Stomach smooth muscle (tissue), 2 donors: ENCODE results near the gene MILR1.

Experiments used
- H3K27ac ChIP-seq: one replicate; pipeline ENCODE4 v1.7.0; 2013; ENCODE audit warnings: mild to moderate bottlenecking, low read length, inconsistent platforms
- H3K27me3 ChIP-seq, 2 donors: one replicate each; pipeline ENCODE4 v1.7.0; 2013; ENCODE audit warnings: low read length in 2 of 2; ENCODE audit not compliant: insufficient read depth in 2 of 2, control insufficient read depth in 1 of 2
- H3K36me3 ChIP-seq, 2 donors: one replicate each; pipeline ENCODE4 v1.7.0; 2013; ENCODE audit warnings: low read length in 2 of 2; ENCODE audit not compliant: control insufficient read depth in 2 of 2, insufficient read depth in 2 of 2
- H3K4me1 ChIP-seq: one replicate; pipeline ENCODE4 v1.7.0; 2013; ENCODE audit warnings: low read length; ENCODE audit not compliant: control insufficient read depth, insufficient read depth
- H3K4me3 ChIP-seq, 2 donors: one replicate each; pipeline ENCODE4 v1.7.0; 2013; ENCODE audit warnings: low read length in 2 of 2
- H3K9ac ChIP-seq, 2 donors: one replicate each; pipeline ENCODE4 v1.7.0; 2013; ENCODE audit warnings: low read length in 2 of 2, mild to moderate bottlenecking in 1 of 2
- H3K9me3 ChIP-seq, 2 donors: one replicate each; pipeline ENCODE4 v1.7.0; 2013; ENCODE audit warnings: low read length in 2 of 2; ENCODE audit not compliant: control insufficient read depth in 2 of 2
- donor health status: healthy.
- donor health status: Pancreatic carcinoma.

The MILR1 gene, protein sequence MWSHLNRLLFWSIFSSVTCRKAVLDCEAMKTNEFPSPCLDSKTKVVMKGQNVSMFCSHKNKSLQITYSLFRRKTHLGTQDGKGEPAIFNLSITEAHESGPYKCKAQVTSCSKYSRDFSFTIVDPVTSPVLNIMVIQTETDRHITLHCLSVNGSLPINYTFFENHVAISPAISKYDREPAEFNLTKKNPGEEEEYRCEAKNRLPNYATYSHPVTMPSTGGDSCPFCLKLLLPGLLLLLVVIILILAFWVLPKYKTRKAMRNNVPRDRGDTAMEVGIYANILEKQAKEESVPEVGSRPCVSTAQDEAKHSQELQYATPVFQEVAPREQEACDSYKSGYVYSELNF

GRCh38 chr17:64448665-64449512, at the start of gene MILR1:
TSS of gene MILR1 (plus strand) at chr17:64449115. CDS start at chr17:64449169, 54 bp downstream.
- no peaks in the 10 kb centered on the region for H3K4me1 ChIP-seq
- H3K27me3 ChIP-seq = no peaks in the 10 kb centered on the region
- no peaks in the 10 kb centered on the region for H3K36me3 ChIP-seq
- peak within 1 kb of the TSS in 1 of 2 donors; percentile 6 for H3K9ac ChIP-seq
- no peaks in the 10 kb centered on the region for H3K9me3 ChIP-seq
- no peak within 1 kb of the TSS for H3K27ac ChIP-seq
- H3K4me3 ChIP-seq = no peak within 1 kb of the TSS

GRCh38 chr17:64399767-64400156, 49.2 kb upstream of the MILR1 start:
- Histone ChIP-seq H3K9me3 (no peaks in the 10 kb centered on the region), H3K9ac (no peak overlapping the region), H3K36me3 (no peaks in the 10 kb centered on the region), H3K27me3 (peaks cover 0 to 4% of the 10 kb centered on the region in 2 donors), H3K4me1 (no peaks in the 10 kb centered on the region), H3K27ac (no peak overlapping the region), H3K4me3 (no peak overlapping the region)

GRCh38 chr17:64400642-64401041, 48.3 kb upstream of the MILR1 start:
- Histone ChIP-seq H3K27me3 (peaks cover 0 to 4% of the 10 kb centered on the region in 2 donors), H3K4me1 (no peaks in the 10 kb centered on the region), H3K9ac (no peak overlapping the region), H3K4me3 (no peak overlapping the region), H3K27ac (no peak overlapping the region), H3K9me3 (no peaks in the 10 kb centered on the region), H3K36me3 (no peaks in the 10 kb centered on the region)

DNA sequence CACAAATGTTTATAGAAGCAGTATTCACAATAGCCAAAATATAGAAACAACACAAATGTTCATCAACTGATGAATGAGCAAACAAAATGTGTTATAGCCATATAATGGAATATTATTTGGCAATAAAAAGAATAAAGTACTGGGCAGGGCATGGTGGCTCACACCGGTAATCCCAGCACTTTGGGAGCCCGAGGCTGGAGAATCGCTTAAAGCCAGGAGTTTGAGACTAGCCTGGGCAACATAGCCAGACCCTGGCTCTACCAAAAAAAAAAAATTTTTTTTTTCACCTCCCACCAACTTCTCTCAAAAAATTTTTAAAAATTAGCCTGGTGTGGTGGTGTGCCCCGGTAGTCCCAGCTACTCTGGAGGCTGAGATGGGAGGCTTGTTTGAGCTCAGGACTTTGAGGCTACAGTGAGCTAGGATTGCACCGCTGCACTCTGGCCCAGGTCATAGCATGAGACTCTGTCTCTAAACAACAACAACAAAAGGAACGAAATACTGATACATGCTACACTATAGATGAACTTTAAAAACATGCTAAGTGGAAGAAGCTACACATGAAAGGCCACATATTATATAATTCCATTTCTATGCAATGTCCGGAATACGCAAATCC, 47.6 kb upstream of the MILR1 start:
- Histone ChIP-seq H3K27ac (no peak overlapping the region), H3K9me3 (no peaks in the 10 kb centered on the region), H3K4me1 (no peaks in the 10 kb centered on the region), H3K4me3 (no peak overlapping the region), H3K36me3 (no peaks in the 10 kb centered on the region), H3K27me3 (peaks cover 0 to 4% of the 10 kb centered on the region in 2 donors), H3K9ac (no peak overlapping the region)

DNA sequence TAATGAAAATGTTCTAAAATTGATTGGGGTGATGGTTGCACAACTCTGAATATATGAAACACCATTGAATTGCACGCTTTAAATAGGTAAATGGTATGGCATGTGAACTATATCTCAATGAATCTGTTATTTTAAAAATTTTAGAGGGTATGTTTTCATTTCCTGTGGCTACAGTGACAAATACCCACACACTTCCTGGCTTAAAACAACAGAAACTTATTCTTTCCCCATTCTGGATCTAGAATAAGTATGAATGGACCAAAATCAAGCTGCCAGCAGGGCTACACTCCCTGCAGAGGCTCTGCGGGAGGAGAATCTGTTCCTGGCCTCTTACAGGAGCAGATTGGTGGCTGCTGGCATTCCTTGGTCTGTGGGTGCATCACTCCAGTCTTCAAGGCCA, 47.0 kb upstream of the MILR1 start:
- no peak overlapping the region for H3K9ac ChIP-seq
- no peaks in the 10 kb centered on the region for H3K9me3 ChIP-seq
- no peak overlapping the region for H3K4me3 ChIP-seq
- no peak overlapping the region for H3K27ac ChIP-seq
- H3K36me3 ChIP-seq = no peaks in the 10 kb centered on the region
- H3K27me3 ChIP-seq = peaks cover 0 to 4% of the 10 kb centered on the region in 2 donors
- H3K4me1 ChIP-seq = no peaks in the 10 kb centered on the region

DNA sequence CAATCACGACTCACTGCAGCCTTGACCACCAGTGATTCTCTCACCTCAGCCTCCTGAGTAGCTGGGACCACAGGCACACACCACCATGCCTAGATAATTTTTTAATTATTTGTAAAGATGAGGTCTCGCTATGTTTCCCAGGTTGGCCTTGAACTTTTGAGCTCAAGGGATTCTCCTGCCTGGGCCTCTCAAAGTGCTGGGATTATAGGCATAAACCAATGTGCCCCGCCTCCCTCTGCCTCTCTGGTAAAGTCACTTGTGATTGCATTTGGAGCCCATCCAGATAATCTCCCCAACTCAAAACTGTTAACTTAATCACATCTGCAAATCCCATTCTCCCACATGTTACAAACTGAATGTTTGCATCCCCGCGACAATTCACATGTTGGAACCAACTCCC, 46.4 kb upstream of the MILR1 start:
- no peak overlapping the region for H3K9ac ChIP-seq
- H3K9me3 ChIP-seq = no peaks in the 10 kb centered on the region
- H3K36me3 ChIP-seq = no peaks in the 10 kb centered on the region
- H3K4me3 ChIP-seq = no peak overlapping the region
- H3K27ac ChIP-seq = no peak overlapping the region
- H3K4me1 ChIP-seq = no peaks in the 10 kb centered on the region
- H3K27me3 ChIP-seq = peaks cover 0 to 4% of the 10 kb centered on the region in 2 donors

DNA sequence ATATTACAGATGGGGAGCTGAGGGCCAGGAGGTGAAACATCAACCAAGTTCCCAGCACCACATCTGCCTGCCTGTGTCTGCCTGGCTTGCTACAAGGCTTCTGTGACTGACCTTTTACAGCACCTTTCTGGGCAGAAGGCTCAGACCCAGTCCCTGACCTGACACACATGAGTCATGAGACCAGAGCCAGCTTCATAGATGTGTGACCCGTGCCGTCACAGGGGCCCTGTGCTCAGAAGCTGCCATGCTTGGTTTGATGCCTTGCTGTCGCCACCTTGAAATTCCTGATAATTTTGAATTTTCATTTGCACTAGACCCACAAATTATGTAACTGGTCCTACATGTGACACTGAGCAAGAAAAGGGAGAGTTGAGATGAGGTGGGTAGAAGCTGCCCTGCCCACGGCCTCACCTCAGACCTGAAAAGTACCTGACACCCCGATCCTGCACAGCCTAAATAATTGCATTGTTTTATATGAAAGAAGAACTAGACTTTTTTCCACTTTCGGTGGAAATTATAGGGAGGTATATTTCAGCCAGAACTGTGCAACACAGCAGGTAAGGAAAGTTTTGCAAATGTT, 44.9 kb upstream of the MILR1 start:
- no peak overlapping the region for H3K27ac ChIP-seq
- no peaks in the 10 kb centered on the region for H3K27me3 ChIP-seq
- no peak overlapping the region for H3K9ac ChIP-seq
- H3K4me3 ChIP-seq = no peak overlapping the region
- H3K9me3 ChIP-seq = no peaks in the 10 kb centered on the region
- H3K4me1 ChIP-seq = peaks cover 2% of the 10 kb centered on the region
- no peaks in the 10 kb centered on the region for H3K36me3 ChIP-seq

GRCh38 chr17:64406321-64407200, 42.4 kb upstream of the MILR1 start:
- no peaks in the 10 kb centered on the region for H3K36me3 ChIP-seq
- H3K4me3 ChIP-seq = no peak overlapping the region
- no peaks in the 10 kb centered on the region for H3K9me3 ChIP-seq
- no peak overlapping the region for H3K9ac ChIP-seq
- H3K27me3 ChIP-seq = peaks cover 0 to 4% of the 10 kb centered on the region in 2 donors
- H3K27ac ChIP-seq = no peak overlapping the region
- peaks cover 2% of the 10 kb centered on the region for H3K4me1 ChIP-seq

DNA sequence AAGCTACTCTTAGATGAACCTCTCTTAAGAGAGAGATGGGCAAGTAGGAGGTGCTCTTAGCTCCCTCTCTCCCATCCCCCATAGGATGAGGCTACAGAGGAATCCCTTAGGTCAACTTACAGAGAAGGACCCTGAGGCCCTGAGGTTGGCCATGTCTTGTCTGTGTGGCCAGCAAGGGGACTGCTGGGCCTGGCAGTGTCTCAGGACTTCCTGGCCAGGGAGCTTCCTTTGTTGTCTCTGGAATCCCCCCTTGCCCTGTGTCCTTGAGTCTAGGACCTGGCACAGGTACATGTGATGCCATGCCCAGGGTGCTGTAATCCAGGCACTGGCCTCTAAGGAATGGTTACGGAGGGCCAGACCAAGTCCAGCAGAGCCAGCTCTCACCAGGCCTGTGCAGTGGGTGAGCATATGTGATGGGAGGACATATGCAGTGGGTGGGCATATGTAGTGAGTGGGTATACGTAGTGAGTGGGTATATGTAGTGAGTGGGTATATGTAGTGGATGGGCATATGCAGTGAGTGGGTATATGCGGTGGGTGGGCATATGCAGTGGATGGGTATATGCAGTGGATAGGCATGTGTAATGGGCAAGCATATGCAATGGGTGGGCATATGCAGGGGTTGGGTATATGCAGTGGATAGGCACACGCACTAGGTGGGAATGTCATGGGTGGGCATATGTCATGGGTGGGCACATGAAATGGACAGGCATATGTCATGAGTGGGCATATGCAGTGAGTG, 38.0 kb upstream of the MILR1 start:
- peaks cover 2% of the 10 kb centered on the region for H3K4me1 ChIP-seq
- no peaks in the 10 kb centered on the region for H3K9me3 ChIP-seq
- no peak overlapping the region for H3K27ac ChIP-seq
- H3K9ac ChIP-seq = no peak overlapping the region
- H3K4me3 ChIP-seq = no peak overlapping the region
- H3K36me3 ChIP-seq = no peaks in the 10 kb centered on the region
- peaks cover 0 to 4% of the 10 kb centered on the region in 2 donors for H3K27me3 ChIP-seq
